PC-9 (cell line): ENCODE data around the gene SEC24D. TPM values are rescaled to one million over a fixed set of nuclear protein-coding genes. Genes with fewer than 3 reads are reported as not detected.

ENCODE experiments used
- BruUV-seq: library from RNA; stranded (reverse); fragments of 400-500 nt; replicated peaks from 2 replicates; lab custom pipeline; 2021; lab: Mats Ljungman, UMichigan
- CTCF ChIA-PET: fragments of 300-600 bp; sonication (Branson Sonifier 250); formaldehyde crosslinking; loops from one replicate; lab custom pipeline; 2022; ENCODE audit warnings: antibody characterized with exemption; lab: Charles Lee
- POLR2A ChIA-PET: fragments of 300-600 bp; sonication (Branson Sonifier 250); formaldehyde crosslinking; loops from one replicate; lab custom pipeline; 2022; ENCODE audit warnings: antibody characterized with exemption; ENCODE audit not compliant: unreplicated experiment; lab: Charles Lee
- DNase-seq, 2 experiments: peaks; one replicate each; pipeline versions ENCODE4 v3.0.0 to v3.0.0-alpha.2; 2015 to 2022; ENCODE audit warnings: mixed read lengths in 1 of 2
- H2AFZ ChIP-seq: fragments of 200-600 bp; sonication (generic); 2 replicates; pipeline ENCODE4 v1.8.1; 2017; ENCODE audit warnings: antibody characterized with exemption
- H3F3A ChIP-seq: fragments of 200-600 bp; sonication (generic); 2 replicates; pipeline ENCODE4 v1.8.1; 2017; ENCODE audit warnings: antibody characterized with exemption, mild to moderate bottlenecking, low read depth; ENCODE audit not compliant: insufficient read depth
- H3K27ac ChIP-seq: fragments of 200-600 bp; sonication (generic); 2 replicates; pipeline ENCODE4 v1.6.1; 2016; ENCODE audit warnings: mixed run types
- H3K27me3 ChIP-seq: fragments of 200-600 bp; sonication (generic); 2 replicates; pipeline ENCODE4 v1.6.1; 2016; ENCODE audit warnings: low read depth, mixed run types; ENCODE audit not compliant: insufficient read depth
- H3K36me3 ChIP-seq: fragments of 200-600 bp; sonication (generic); 2 replicates; pipeline ENCODE4 v1.6.1; 2016; ENCODE audit warnings: low read depth, mixed run types
- H3K4me1 ChIP-seq: fragments of 200-600 bp; sonication (generic); replicated peaks from 2 replicates; pipeline ENCODE4 v1.6.1; 2016; ENCODE audit warnings: mixed run types; ENCODE audit not compliant: insufficient read depth
- H3K4me2 ChIP-seq: fragments of 200-600 bp; sonication (generic); 2 replicates; pipeline ENCODE4 v1.6.1; 2017; ENCODE audit warnings: mixed run types
- H3K4me3 ChIP-seq: fragments of 200-600 bp; sonication (generic); 2 replicates; pipeline ENCODE4 v1.6.1; 2016; ENCODE audit warnings: mixed run types
- H3K79me2 ChIP-seq: fragments of 200-600 bp; sonication (generic); 2 replicates; pipeline ENCODE4 v1.6.1; 2017; ENCODE audit warnings: low read depth, mixed run types
- H3K9me2 ChIP-seq: fragments of 200-600 bp; sonication (generic); 2 replicates; pipeline ENCODE4 v1.8.1; 2017; ENCODE audit warnings: mild to moderate bottlenecking; ENCODE audit not compliant: insufficient read depth
- H3K9me3 ChIP-seq: fragments of 200-600 bp; sonication (generic); 2 replicates; pipeline ENCODE4 v1.8.1; 2016; ENCODE audit warnings: low read depth; ENCODE audit not compliant: insufficient read depth
- H4K20me1 ChIP-seq: fragments of 200-600 bp; sonication (generic); 2 replicates; pipeline ENCODE4 v1.8.1; 2017; ENCODE audit not compliant: insufficient read depth
- CTCF ChIP-seq: fragments of 200-600 bp; sonication (generic); conservative IDR thresholded peaks from 2 replicates; pipeline ENCODE4 v1.6.1; 2017; ENCODE audit warnings: mixed run types, antibody characterized with exemption, mild to moderate bottlenecking, moderate library complexity
- EZH2 ChIP-seq: fragments of 200-600 bp; sonication (generic); IDR thresholded peaks from 2 replicates; pipeline ENCODE4 v1.8.0; 2017; ENCODE audit warnings: antibody characterized with exemption, low read depth
- intact Hi-C: fragments of 100-400 bp; cut with micrococcal nuclease; formaldehyde crosslinking; loops from one replicate; pipeline ENCODE4 v1.10.0; 2022; ENCODE audit not compliant: unreplicated experiment
- total RNA-seq: library from RNA; stranded (reverse); gene quantifications from 2 replicates; pipeline ENCODE4 v1.2.3, GENCODE V29; 2021

SEC24D gene
- total RNA-seq, 1 experiment from 2014 or later = 17.3 TPM

GRCh38 chr4:118857760-118858159 is 21.8 kb upstream of the SEC24D start:
- CTCF ChIA-PET = no interaction called here

GRCh38 chr4:118850488-118851173 is 14.7 kb upstream of the SEC24D start:
- Histone ChIP-seq H3K9me3 (no peaks in the 10 kb centered on the region), H3K79me2 (no peaks in the 10 kb centered on the region), H3K4me1 (no peaks in the 10 kb centered on the region), H4K20me1 (no peaks in the 10 kb centered on the region), H3K27me3 (no peaks in the 10 kb centered on the region), H3K27ac (no peak overlapping the region), H3K36me3 (no peaks in the 10 kb centered on the region), H3K4me2 (peak overlapping the region; percentile 84), H3K9me2 (no peaks in the 10 kb centered on the region), H3K4me3 (peak overlapping the region; percentile 52; the same call in 1 of the 2 replicates), H3F3A (no peaks in the 10 kb centered on the region), H2AFZ (peak overlapping the region; percentile 87)
- ChIA-PET CTCF (no interaction called here), POLR2A (no interaction called here)
- peak; percentile 3 to 40 for DNase-seq
- no TSS peak for BruUV-seq
- intact Hi-C loops = no loop called here
- TF ChIP-seq CTCF = no peak

More at GRCh38 chr4:118857760-118858159, 21.8 kb upstream of the SEC24D start:
- Histone ChIP-seq H2AFZ (0 out of 2 replicates have a peak overlapping the region, but pooled peaks have one; percentile 8), H3K79me2 (no peaks in the 10 kb centered on the region), H3K36me3 (no peaks in the 10 kb centered on the region), H3K27ac (no peak overlapping the region), H4K20me1 (no peaks in the 10 kb centered on the region), H3K9me2 (no peaks in the 10 kb centered on the region), H3K4me2 (no peak overlapping the region), H3K4me1 (no peaks in the 10 kb centered on the region), H3K27me3 (no peaks in the 10 kb centered on the region), H3K9me3 (no peaks in the 10 kb centered on the region), H3K4me3 (no peak overlapping the region), H3F3A (no peaks in the 10 kb centered on the region)
- intact Hi-C loops = no loop called here
- no TSS peak for BruUV-seq
- TF ChIP-seq EZH2 (no peak), CTCF (no peak)
- POLR2A ChIA-PET = no interaction called here
- DNase-seq = no peak

- CTCF ChIA-PET = no interaction called here
- DNase-seq = no peak
Measured at GRCh38 chr4:118849867-118850487, 14.1 kb upstream of the SEC24D start.

More at GRCh38 chr4:118849867-118850487, 14.1 kb upstream of the SEC24D start:
- H3K4me2 ChIP-seq = peak overlapping the region; percentile 84
- no TSS peak for BruUV-seq
- peak overlapping the region; percentile 87 for H2AFZ ChIP-seq
- no peaks in the 10 kb centered on the region for H4K20me1 ChIP-seq
- H3K27ac ChIP-seq = no peak overlapping the region
- no peak for TF ChIP-seq EZH2
- no peak for TF ChIP-seq CTCF
- POLR2A ChIA-PET = no interaction called here
- no peaks in the 10 kb centered on the region for H3K4me1 ChIP-seq
- no peaks in the 10 kb centered on the region for H3K27me3 ChIP-seq
- peak overlapping the region; percentile 52; the same call in 1 of the 2 replicates for H3K4me3 ChIP-seq
- H3K9me3 ChIP-seq = no peaks in the 10 kb centered on the region
- H3K9me2 ChIP-seq = no peaks in the 10 kb centered on the region
- intact Hi-C loops = no loop called here
- no peaks in the 10 kb centered on the region for H3K79me2 ChIP-seq
- no peaks in the 10 kb centered on the region for H3F3A ChIP-seq
- no peaks in the 10 kb centered on the region for H3K36me3 ChIP-seq
